Measurements from ENCODE around the gene IGSF21.

- TF ChIP-seq, protein P1, sequence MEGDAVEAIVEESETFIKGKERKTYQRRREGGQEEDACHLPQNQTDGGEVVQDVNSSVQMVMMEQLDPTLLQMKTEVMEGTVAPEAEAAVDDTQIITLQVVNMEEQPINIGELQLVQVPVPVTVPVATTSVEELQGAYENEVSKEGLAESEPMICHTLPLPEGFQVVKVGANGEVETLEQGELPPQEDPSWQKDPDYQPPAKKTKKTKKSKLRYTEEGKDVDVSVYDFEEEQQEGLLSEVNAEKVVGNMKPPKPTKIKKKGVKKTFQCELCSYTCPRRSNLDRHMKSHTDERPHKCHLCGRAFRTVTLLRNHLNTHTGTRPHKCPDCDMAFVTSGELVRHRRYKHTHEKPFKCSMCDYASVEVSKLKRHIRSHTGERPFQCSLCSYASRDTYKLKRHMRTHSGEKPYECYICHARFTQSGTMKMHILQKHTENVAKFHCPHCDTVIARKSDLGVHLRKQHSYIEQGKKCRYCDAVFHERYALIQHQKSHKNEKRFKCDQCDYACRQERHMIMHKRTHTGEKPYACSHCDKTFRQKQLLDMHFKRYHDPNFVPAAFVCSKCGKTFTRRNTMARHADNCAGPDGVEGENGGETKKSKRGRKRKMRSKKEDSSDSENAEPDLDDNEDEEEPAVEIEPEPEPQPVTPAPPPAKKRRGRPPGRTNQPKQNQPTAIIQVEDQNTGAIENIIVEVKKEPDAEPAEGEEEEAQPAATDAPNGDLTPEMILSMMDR (IDR thresholded peaks at IDR 0.05; ENCODE audit: low read depth, low read length), result no peak
- no peak for TF ChIP-seq EZH2phosphoT487 (IDR thresholded peaks at IDR 0.05; ENCODE audit: low read depth)
Measured at GRCh38 chr1:18119771-18120377, 12.3 kb downstream of the IGSF21 start.

All from OCI-LY3 (cell line).